Left ventricle myocardium superior (tissue), 1 donor: Measurements from ENCODE around the gene LIN54. TPM values are rescaled to one million over a fixed set of nuclear protein-coding genes. Genes with fewer than 3 reads are reported as not detected.
"Not testable (repeated sequence)": the region's sequence is repeated elsewhere in the genome, so short reads cannot be mapped to it uniquely, and the experiment has no call there.

Experiments used
- ATAC-seq: fragments of 200-7000 bp; cut with Tn5 transposase; one replicate; pipeline ENCODE4 v1.9.1; 2020; ENCODE audit warnings: mild to moderate bottlenecking, moderate library complexity
- DNase-seq: peaks from one replicate; pipeline ENCODE4 v3.0.0-alpha.2; 2020
- intact Hi-C: fragments of 100-400 bp; cut with micrococcal nuclease; formaldehyde crosslinking; loops from one replicate; pipeline ENCODE4 v1.11.0; 2022
- total RNA-seq: library from RNA; stranded (reverse); fragmentation: NEBNext Ultra II Directional; extraction: Animal tissue kit (Norgen Biotek cat#: 25700); gene quantifications from one replicate; pipeline ENCODE4 v1.2.1, GENCODE V29; 2021
- donor health status: DM: no; HTN: yes; CAD: no; lungs with severe emphysema.

Gene LIN54
- total RNA-seq, 1 donor from 2014 or later, result 6.7 TPM

DNA sequence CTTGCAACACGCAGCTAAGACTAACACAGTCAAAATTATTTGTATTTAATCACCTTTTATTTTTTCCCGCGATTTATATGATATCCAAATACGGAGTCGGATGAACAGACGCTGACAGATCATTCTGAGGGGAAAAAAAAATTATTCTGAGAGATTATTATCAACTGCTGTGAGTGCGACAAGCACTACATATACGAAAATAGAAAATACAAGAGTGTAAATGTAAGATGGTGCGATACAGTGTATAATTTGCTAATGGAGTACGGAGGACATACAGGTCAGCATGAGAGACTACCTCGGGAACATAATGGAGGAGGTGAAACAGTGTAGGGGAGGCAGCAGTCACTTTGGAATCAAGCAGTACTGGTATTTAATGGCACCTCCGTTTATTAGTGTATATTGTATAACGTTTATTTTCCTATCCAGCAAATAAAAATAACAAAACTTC lies 2.8 kb upstream of the LIN54 start:
- DNase-seq, result no peak
- intact Hi-C loops, result no loop called here
- ATAC-seq, result peak; percentile 17

DNA sequence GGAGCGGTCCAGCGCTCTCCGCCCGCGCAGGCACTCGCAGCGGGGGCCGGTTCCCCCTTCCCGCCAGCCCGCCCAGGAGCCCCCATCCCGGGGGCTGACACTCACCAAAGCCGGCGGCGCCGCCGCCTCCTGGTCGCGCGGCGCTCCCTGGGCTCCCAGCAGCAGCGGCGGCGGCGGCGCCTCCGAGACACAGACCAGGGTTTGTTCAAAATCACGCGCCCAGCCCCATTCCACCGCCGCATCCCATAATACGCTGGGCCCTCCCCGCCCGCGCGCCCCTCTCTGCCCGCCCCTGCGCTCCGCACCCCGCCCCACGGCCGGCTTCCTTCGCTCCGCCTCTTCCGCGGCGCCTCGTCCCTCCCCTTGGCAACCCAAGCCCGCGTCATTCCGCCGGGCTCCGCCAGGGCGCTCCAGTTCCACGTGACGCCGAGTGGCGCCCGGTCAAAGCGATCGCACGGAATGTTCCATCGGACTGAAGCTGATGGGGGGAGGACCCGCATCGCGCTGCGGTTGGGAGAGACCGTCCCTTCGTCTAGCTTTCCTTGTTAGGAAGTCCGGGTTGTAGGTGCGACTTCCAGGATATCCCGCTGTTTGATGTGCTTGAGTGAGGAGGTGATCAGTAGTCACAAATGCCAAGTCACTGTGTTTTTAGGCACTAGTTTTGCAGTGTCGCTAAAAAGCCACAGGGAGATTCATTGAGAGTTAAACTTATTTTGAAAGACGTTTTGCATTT lies 2.2 kb upstream of the LIN54 start:
- ATAC-seq, result peak; percentile 98
- intact Hi-C loops, result no loop called here
- DNase-seq, result peak; percentile 98

DNA sequence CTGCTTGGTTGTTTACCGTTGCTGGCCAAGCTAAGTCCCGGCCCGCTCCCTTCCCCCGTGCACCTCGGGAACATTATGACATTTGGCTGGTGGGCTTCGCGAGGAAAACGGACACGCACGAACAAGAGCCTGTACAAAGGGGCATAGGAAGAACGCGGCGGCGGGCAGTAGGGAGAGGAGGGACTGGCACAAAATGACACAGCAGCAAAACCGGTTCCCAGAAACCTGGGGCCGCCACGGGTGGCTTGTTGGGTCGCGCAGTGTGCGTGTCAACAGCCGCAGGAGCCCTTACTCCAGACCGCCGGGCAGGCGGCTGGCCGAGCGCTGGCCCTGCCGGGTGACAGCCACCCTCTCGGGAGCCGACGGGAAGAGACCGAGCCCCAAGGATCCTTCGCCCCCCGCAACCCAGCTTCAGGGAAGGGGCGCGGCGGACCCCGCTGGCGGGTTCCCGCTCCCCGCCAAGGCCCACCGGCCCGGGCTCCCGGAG lies 1.6 kb upstream of the LIN54 start:
- intact Hi-C loops, result no loop called here
- peak; percentile 1 for ATAC-seq
- DNase-seq, result peak; percentile 53

DNA sequence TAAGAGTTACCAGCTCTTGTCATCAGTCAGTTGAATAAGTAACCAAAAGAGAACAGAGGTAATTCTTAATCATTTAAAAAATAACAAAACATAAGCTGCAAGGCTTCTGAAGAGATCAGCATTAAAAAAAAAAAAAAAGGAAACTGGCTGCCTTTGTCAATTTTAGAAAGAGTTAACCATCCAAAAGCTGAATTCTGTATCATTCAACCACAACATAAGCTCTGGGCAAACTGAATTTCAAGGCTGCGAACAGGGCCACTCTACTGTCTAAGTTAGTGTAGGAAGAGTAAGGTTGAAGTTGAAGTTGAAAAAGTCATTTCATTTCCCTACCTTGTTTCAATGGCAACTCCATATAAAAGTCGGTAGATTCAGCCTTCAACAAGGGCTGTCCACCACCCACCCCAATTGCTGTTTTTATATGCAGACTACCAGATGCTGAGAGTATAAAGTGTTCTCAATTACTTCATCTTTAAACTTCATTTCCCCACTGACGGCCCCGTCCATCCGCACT lies 1.1 kb upstream of the LIN54 start:
- intact Hi-C loops, result no loop called here
- DNase-seq (no peak), ATAC-seq (no peak)

DNA sequence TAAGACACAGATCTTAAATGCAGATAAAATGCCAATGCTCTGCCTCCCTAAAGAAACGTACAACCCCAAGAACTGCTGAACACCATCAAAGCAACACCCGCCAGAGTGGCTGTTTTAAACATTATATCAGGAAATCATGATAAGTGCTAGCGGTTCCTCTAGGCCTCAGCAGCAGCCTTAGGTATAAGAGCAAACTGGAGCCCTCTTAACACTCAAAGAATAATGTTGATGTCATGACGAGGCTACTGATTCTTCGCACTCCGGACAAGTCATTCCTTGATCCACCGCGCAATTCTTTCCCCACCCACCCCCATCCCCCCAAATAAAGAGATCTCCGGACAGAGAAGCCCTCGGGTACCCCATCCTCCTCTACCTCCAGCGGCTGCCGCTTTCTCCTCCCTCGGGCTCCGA lies 507 bp downstream of the LIN54 start:
- DNase-seq, result no peak
- intact Hi-C loops, result no loop called here
- no peak for ATAC-seq

DNA sequence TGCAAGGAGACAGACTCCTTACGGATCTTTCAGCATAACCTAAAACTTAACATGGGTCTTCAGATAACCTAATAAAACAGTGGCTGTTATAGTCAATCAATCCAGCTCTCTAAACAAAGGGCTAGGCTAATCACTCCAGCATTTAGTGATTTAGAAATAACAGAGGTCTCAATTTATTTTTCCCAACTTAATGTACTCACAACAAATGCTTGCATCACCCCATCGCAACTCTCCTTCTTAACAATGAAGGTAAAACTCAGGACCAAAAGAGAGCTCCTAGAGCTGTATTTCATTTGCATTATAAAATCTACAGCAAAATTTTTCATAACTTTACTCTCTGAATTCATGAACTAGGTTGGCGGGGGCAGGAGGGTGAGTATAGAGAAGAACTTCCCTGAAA lies 1.1 kb downstream of the LIN54 start:
- ATAC-seq (no peak), DNase-seq (no peak)
- intact Hi-C loops, result no loop called here

DNA sequence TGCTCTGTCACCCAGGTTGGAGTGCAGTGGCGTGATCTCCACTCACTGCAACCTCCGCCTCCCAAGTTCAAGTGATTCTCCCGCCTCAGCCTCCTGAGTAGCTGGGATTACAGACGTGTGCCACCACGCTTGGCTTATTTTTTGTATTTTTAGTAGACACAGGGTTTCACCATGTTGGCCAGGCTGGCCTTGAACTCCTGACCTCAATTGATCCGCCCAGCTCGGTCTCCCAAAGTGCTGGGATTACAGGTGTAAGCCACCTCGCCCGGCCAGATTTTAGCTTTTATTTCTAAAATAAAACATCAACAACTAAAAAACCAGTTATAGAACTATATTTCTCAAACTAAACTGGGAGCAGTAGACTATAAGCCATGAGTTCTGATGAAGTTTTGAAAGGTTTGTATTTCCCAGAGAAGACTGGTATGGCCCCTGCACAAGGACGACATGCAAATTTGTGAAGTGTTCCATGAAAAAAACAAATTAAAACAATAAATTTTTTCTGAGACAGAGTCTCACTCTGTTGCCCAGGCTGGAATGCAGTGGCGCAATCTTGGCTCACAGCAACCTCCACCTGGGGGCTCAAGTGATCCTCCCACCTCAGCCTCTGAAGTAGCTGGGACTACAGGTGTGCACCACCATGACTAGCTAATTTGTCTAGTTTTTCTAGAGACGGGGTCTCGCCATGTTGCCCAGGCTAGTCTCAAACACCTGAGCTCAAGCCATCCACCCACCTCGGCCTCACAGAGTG lies 7.4 kb downstream of the LIN54 start:
- intact Hi-C loops, DNase-seq, ATAC-seq: not testable (repeated sequence)

DNA sequence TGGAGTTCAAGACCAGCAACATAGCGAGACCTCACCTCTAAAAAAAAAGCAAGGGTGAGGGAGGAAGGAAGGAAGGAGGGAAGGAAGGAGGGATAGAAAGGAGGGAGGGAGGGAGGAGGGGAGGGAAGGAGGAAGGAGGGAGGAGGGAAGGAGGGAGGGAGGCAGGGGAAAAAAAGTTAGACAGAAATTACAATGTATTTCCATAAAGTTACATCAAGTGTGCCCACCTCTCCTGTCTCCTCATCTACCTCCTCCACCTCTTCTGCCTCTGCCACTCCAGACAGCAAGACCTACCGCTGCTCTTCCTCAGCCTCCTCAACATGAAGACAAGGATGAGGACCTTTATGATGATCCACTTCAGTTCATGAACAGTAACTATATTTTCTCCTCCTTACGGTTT lies 8.3 kb downstream of the LIN54 start:
- ATAC-seq, result no peak
- no peak for DNase-seq
- intact Hi-C loops, result no loop called here

DNA sequence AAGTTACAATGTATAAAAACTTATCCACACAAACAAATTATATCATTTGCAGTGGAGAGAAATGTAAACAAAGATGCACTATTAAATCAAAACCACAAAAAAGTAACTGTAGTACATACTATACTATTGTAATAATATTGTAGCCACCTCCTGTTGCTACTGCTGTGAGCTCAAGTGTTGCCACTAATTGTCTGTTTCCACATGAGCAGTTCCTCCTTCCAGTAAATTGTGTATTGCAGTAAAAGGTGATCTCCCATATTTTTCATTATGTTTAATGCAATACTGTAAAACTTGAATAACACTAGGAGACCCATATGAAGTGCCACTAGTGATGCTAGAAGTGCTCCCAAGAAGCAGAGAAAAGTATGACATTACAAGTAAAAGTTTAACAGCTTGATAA lies 11.7 kb downstream of the LIN54 start:
- ATAC-seq (no peak), DNase-seq (no peak)
- intact Hi-C loops, result no loop called here

DNA sequence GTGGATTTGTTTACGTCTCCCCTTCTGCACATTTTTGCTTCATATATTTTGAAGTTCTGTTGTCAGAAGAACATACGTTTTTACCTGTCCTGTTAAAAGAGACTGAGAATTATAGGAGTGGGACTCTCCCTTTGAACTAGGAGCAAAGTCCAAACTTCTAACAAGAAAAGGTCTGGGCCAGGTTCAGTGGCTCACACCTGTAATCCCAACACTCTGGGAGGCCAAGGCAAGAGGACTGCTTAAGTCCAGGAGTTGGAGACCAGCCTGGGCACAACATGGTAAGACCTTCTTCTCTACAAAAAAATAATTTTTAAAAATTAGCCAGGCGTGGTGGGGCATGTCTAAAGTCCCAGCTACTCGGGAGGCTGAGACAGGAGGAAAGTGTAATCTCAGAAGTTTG lies 15.8 kb downstream of the LIN54 start:
- ATAC-seq, result no peak
- intact Hi-C loops, result no loop called here
- no peak for DNase-seq

DNA sequence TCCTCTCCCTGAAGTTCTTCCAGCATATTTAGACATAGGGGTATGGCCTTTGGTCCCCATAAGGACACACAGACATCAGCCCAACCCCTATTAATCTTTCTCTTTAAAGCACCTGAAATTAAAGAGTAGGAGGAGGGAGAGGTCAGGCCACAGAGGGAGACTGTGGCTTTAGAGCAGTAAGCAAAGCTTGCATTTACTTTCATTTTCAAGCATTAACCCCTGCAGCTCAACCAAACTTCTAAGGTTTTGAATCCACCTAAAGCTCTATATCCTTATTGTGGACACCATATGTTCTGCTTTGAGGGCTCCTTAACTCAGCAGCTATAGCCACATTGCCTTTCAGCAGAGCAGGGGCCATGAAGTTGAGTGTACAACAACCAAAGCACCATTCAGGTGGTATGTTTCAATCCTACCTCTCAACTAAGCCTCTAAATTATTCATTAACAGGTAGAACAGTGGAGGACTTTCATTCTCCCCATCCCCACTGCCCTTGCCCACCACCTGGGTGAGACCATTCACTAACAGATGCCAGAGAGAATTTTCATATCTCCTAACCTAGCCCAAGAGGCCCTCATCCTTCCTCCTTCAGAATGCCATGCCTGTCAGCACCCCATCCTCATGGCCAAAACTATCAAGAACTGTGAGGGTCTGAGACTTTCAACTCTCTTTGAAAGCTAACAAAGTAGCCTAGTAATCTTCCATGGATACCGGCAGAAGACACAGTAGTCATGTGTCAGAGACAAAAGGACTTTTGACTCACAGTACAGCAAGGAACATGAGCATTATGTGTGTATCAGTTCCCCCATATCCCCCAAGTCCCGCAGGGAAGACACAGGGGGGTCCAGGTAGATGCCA lies 20.8 kb downstream of the LIN54 start:
- DNase-seq, result no peak
- ATAC-seq, result no peak
- intact Hi-C loops, result no loop called here

DNA sequence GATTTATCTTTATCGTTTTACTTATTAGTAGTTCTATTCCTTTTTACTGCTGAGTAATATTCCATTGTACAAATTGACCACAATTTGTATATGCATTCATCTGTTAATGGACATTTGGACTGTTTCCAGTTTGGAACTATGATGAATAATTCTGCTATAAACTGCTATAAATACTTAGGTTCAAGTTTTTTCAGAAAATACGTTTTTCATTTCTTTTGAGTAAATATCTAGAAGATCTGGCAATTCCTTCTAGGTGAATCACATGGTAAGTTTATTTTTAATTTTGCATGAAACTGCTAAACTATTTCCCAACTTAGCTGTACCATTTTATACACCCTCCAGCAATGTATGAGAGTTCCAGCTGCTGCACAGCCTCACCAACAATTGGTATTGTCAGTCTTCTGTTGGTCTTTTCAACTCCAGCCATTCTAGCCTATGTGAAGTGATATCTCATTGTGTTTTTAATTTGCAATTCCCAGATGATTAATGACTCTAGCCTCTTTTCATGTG lies 22.2 kb downstream of the LIN54 start:
- DNase-seq (no peak), ATAC-seq (no peak)
- intact Hi-C loops, result no loop called here

DNA sequence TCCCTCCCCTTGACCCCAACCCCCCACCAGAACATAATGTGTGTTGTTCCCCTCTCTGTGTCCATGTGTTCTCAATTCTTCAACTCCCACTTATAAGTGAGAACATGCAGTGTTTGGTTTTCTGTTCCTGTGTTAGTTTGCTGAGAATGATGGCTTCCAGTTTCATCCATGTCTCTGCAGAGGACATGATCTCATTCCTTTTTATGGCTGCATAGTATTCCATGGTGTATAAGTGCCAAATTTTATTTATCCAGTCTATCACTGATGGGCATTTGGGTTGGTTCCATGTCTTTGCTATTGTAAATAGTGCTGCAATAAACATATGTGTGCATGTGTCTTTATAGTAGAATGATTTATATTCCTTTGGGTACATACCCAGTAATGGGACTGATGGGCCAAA lies 23.1 kb downstream of the LIN54 start:
- ATAC-seq, DNase-seq, intact Hi-C loops: not testable (repeated sequence)

DNA sequence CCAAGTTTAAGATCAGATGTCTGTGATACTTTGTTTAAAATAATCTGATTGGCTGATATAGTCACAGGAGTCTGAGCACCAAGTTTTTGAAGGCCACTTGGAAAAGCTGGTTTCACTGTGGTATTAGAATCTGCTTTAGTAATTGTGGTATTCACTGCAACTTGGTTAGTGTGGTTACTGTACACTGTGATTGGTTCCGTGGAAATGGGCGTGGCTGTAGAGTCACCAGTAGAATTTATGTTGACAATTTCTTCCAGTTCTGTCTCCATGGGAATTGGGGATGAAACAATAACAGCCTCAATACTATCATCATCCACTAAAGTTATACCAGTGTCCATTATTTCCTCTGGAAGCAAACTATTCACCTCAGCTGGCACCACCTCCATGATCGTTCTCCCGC lies 26.2 kb downstream of the LIN54 start:
- no peak for ATAC-seq
- intact Hi-C loops, result no loop called here
- DNase-seq, result no peak

DNA sequence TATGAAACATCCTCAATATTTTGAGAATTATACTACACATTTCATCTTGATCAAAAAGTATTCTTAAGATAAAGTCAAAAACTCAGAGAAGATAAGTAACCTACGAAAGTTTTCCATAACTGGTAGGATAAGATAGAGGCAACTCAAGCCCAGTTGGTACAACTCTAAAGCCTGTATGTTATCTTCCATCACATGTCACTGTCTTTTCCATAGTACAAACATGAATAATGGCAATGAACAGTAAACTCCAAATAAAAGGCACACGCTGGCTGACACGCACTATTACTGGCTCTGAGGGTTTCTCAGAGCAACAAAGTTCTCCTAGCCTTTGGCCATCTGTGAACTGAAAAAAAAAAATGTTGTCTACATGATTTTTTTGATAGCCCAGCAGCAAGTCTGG lies 27.2 kb downstream of the LIN54 start:
- ATAC-seq, result no peak
- intact Hi-C loops, result no loop called here
- DNase-seq, result no peak

DNA sequence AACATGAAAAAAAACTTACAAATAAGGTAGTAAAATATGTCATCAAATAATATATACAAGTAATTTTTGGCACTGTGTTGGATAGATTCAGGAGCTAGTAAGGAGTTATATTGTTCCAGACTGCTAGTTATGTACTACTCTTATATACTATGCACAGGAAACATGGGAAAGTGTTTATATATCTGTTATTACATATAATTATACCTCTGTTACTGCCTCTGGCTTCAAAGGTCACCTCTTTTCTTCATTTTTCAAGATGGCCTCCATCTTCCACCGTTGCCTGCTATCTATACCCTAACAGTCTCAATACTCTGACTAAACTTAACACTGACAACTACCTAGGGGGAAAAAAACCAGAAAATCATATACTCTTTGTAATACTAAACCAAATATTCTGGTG lies 29.5 kb downstream of the LIN54 start:
- intact Hi-C loops, result no loop called here
- DNase-seq (no peak), ATAC-seq (no peak)

DNA sequence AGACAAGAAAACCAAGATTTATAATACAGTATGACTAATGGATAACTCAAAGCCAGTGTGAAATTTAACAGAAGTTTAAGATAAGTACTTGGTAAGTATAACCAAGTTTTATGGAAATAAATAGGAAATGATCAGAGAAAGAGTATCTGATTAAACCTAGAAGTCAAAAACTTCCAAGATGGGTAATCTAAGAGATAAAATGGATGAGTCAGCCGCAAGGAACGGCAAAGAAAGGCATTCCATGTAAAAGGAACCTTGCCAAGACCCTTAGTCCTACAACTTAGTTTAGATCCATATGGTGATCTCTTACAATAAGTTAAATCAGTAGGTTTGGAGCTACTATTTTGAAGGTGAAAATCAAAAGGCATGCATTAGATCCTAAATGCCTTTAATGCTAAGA lies 34.8 kb downstream of the LIN54 start:
- intact Hi-C loops, result no loop called here
- ATAC-seq, result no peak
- DNase-seq, result no peak

DNA sequence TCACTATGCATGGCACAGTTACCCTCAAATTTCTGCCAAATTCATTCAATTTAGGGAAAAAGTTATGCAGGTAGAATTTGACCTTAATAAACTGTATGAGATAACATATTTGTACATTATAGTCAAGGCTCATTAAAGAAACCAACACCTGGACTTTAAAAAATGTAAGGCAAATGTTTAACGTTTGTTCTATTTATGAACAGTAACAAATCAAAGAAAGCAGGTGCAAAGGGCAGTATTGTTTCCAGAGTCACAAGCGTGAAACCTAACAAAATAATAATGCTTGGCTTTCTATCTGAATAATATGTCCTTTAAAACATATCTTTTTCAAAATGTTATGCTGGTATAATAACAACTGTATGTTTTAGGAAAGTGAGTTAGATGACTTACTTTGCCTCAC lies 41.2 kb downstream of the LIN54 start:
- ATAC-seq, result no peak
- no peak for DNase-seq
- intact Hi-C loops, result no loop called here

DNA sequence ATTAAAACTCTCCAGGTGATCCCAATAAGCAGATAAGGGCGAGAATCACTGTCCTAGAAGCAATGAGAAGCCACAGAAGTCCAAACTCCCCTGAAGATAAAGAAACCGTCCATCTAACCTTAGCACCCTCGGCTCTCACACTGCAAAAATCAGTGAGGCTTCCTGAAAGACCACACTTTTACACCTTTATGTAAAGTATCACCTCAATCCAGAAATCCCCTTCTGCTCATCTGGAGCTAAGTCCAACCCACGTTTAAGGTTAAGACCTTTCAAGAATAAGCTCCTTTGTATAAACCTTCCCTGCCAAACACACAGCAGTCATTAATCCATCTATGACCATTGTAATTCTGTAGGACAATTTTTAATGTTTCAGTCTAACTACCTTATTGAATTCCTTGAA lies 41.7 kb downstream of the LIN54 start:
- intact Hi-C loops, result no loop called here
- DNase-seq (no peak), ATAC-seq (no peak)
